Raji (cell line): Measurements from ENCODE around the gene PDPN.

ENCODE experiments used
- POLR2A ChIP-seq: IDR thresholded peaks from 2 replicates; pipeline ENCODE4 v1.6.1; 2011; ENCODE audit warnings: low read depth, low read length, control low read depth; ENCODE audit not compliant: insufficient read depth

PDPN gene

DNA sequence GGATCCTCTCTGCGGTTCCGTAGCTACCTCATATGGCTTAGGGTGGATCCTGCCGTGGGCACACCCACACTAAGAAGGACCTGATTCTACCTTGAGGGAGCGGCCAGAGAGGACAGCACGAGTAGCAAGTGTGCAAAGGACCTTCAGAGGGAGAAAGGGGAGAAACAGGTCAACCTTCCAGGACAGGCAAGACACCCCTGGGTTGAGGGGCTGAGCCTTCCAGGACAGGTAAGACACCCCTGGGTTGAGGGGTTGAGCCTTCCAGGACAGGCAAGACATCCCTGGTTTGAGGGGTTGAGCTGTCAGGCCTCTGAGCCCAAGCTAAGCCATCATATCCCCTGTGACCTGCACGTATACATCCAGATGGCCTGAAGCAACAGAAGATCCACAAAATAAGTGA is 23.1 kb upstream of the PDPN start:
- no peak for TF ChIP-seq POLR2A

GRCh38 chr1:13564073-13564472 is 19.6 kb upstream of the PDPN start:
- TF ChIP-seq POLR2A = no peak

DNA sequence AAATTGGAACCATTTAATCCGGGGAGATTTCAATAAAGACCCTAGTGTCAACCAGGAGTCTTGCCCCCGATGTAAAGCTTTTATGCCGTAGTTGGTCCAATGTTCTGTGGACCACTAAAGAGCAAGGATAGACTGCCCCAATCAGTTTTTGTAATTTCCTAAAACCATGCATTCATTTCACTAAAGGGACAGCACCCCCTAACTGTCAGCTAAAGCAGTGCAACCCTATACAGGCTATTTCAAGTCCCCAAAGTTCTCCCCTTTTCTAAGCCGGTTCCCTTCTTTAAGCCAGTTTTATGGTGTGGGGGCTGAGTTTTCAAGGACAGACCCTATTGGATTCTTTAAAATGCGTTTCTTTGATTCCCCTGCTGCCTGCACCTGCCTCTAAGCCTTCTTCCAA is 12.7 kb upstream of the PDPN start:
- no peak for TF ChIP-seq POLR2A

DNA sequence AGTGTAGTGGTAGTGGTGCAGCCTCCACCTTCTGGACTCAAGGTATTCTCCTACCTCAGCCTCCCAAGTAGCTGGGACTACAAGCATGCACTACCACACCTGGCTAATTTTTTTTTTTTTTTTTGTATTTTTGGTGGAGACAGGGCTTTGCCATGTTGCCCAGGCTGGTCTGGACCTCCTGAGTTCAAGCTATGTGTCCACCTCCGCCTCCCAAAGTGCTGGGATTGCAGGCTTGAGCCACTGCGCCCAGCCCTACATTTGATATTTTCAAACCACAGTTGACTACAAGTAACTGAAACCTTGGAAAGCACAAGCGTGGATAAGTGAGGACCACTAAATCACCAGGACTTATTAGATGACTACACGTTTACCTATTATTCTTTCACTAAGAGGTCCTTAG is 10.0 kb upstream of the PDPN start:
- TF ChIP-seq POLR2A = no peak

GRCh38 chr1:13576926-13577325 is 6.7 kb upstream of the PDPN start:
- no peak for TF ChIP-seq POLR2A

DNA sequence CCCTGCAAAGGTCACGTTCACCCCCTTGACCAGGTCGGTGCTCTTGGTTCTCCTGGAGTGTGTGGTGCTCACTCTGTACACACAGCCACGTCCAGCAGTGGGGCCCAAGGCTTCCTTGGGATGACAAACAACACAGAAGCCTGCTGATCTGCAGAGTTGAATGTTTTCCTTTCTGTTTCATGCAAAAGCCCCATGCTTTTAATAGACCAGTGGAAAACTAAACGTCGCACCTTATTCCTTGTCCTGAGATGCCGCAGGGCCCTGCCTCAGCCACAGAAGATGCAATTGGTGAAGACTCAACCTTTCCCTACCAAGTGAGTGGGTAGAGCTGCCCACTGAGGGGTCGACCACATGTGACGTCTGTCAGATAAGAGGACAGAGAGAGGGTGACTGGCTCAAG is 5.8 kb upstream of the PDPN start:
- no peak for TF ChIP-seq POLR2A

GRCh38 chr1:13581446-13581845 is 2.2 kb upstream of the PDPN start:
- TF ChIP-seq POLR2A = no peak

DNA sequence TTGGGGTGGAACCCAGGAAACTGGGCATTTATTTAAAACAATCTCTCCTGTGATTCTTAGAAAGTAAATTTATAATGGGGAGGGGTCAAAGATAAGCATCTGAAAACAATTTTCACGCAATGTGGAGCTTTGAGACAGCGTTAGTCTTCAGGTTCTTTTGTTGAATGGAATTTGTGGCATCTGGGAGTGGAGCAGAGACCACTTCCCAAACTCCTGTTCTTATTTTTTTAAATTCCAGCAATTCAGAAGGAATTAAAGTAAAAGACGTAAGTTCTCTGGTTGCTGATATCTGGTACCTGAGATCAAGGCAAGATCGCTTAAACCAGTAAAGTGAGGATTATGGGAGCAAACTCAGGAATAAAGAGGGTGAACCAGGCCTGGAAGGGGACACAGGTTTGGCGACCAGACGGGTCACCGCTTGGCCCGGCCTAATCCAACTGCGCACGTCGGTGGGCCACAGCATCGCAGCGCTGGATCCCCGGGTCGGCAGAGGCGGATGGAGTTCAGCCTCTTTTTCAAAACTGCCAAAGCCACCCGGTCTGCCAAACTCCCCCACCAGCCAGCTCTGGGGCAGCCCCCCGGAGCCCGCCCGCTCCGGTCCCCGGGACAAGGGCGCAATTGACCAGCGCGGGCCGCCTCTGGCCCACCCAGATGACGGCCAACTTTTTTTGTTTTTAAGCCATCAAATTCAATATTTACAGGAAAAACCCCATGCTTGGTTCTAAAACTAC is 754 bp upstream of the PDPN start:
- no peak for TF ChIP-seq POLR2A

DNA sequence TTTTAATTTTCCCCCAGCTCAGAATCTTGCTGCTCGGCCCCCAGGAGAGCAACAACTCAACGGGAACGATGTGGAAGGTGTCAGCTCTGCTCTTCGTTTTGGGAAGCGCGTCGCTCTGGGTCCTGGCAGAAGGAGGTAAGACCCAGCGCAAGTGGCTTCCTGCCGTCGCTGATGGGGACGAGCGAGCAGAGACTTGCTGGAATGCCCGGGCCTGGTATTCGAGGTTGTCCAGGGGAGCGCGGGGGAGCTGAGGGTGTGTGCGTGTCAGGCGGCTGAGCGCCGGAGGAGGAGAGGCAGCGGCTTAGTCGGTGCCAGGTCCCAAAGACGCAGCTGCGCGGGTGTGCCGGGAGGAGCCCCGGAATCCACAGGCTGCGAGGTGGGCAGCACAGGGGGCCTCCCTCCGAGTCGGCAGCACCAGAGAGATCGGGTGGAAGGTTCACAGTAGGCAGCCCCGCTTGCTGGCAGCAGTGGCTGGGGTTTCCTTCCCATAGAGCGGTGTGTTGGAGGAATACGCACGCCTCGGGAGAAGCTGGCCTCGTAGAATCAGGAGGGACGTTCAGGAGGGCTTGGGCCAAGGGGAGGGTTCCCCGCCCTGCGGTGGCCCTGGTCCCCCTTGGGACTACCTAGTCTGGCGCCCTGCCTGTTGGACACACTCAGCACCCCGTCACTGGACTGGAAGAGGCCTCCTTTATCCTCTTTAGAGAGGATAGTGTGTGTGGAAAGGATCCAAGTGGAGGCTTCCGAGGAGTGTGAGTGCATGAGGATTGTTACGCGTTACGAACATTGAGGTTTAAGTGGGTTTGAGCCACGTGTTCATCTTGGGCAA is 547 bp downstream of the PDPN start:
- no peak for TF ChIP-seq POLR2A

GRCh38 chr1:13584876-13585611 is 1.4 kb downstream of the PDPN start:
- no peak for TF ChIP-seq POLR2A

GRCh38 chr1:13585612-13585991 is 2.0 kb downstream of the PDPN start:
- no peak for TF ChIP-seq POLR2A

DNA sequence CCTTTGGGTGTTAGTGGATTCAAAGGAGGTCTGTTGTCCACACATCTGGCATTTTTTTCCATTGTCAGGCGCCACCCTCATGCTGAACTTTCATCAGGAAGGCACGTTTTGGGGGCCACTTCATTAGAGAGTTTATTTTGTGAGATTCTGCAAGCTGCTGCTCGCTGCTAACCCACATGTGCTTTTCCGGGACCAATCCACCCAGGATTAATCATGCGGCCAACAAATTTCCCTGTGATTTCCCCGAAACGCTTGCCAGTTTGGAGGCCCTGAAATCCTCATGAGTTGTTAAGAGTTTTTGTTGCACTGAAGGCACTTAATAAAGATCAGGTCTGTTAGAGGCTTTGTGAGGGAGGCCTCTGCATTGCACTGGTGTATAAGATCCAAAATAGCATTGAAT is 2.4 kb downstream of the PDPN start:
- no peak for TF ChIP-seq POLR2A

DNA sequence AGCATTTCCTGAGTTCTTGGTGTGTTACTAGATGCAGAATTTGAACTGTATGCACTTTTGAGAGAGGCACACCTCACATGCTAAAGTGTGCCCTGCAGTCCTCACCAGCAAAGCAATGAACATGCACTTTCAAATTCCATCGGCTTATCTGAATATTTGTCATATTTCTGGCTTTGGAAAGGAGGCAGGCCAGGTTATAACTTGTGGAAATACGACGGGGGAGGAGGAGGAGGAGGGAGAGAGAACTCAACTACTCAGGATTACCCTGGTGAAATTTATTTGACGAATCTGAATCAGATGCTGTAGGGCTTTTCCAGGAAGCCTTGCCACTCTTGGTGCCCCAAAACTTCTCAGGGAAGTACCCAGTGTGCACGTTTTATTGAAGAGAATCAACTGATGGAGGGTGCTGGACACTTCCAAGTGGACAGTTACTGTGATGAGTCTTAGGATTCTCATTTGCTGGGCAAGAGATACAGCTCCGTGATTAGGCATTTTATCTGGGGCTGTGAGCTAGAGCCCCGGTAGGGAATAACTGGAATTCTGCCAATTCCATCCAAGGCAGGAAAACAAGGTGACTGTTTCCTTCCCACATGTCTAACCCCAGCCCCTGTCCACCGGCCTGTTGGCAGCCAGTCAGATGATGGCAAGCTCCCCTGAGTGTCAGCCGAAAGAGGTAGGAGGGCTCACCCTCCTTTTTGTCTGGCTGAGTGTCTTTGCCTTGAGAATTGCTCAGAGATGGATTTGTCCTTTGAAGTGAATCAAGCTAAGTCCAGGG is 3.8 kb downstream of the PDPN start:
- no peak for TF ChIP-seq POLR2A

GRCh38 chr1:13588946-13589796 is 5.5 kb downstream of the PDPN start:
- no peak for TF ChIP-seq POLR2A

GRCh38 chr1:13590486-13590885 is 6.9 kb downstream of the PDPN start:
- TF ChIP-seq POLR2A = no peak
